Stromal cell of bone marrow (primary cell): ENCODE results near the gene PERM1.

ENCODE experiments used
- DNase-seq: peaks from one replicate; pipeline ENCODE4 v3.0.0-alpha.2; 2012; ENCODE audit warnings: low read depth

The PERM1 gene

GRCh38 chr1:934991-935750 lies 46.7 kb downstream of the PERM1 start:
- no peak for DNase-seq

- no peak for DNase-seq
These were observed 48.3 kb downstream of the PERM1 start for GRCh38 chr1:933603-933940.

GRCh38 chr1:932776-933602 lies 48.9 kb downstream of the PERM1 start:
- DNase-seq = no peak

GRCh38 chr1:932173-932510 lies 49.8 kb downstream of the PERM1 start:
- no peak for DNase-seq

GRCh38 chr1:931380-932172 lies 50.3 kb downstream of the PERM1 start:
- DNase-seq = no peak

- no peak for DNase-seq
These were observed 51.2 kb downstream of the PERM1 start for GRCh38 chr1:930633-931138.

- no peak for DNase-seq
These were observed 51.9 kb downstream of the PERM1 start for GRCh38 chr1:929712-930632.

- DNase-seq = no peak
These were observed 52.9 kb downstream of the PERM1 start for GRCh38 chr1:928825-929661.

GRCh38 chr1:927748-928147 lies 54.1 kb downstream of the PERM1 start:
- no peak for DNase-seq

GRCh38 chr1:927234-927633 lies 54.7 kb downstream of the PERM1 start:
- no peak for DNase-seq

GRCh38 chr1:925561-926421 lies 56.1 kb downstream of the PERM1 start:
- no peak for DNase-seq
